GM12878 (cell line): ENCODE results near the gene EEF1A1. TPM values are rescaled to one million over a fixed set of nuclear protein-coding genes. Genes with fewer than 3 reads are reported as not detected.

Experiments
- ATAC-seq: fragments of 200-7000 bp; cut with Tn5 transposase; 3 replicates; pipeline ENCODE4 v1.9.1; 2020; ENCODE audit warnings: mild to moderate bottlenecking, moderate library complexity
- BruUV-seq: library from RNA; stranded (reverse); fragments of 400-500 nt; replicated peaks from 2 replicates; lab custom pipeline; 2021; lab: Mats Ljungman, UMichigan
- CTCF ChIA-PET: fragments of 300-600 bp; sonication (Branson Sonifier 250); formaldehyde crosslinking; extraction: SDS; loops from one replicate; lab custom pipeline; 2021; ENCODE audit warnings: inconsistent platforms; lab: Yijun Ruan, JAX
- POLR2A ChIA-PET: fragments of 350-600 bp; formaldehyde crosslinking; extraction: SDS; loops from one replicate; lab custom pipeline; 2021; ENCODE audit warnings: inconsistent platforms; lab: Charles Lee
- RAD21 ChIA-PET: fragments of 300-600 bp; sonication (Branson Sonifier 250); formaldehyde crosslinking; loops from one replicate; lab custom pipeline; 2023; ENCODE audit warnings: antibody characterized with exemption; ENCODE audit not compliant: unreplicated experiment; lab: Charles Lee
- SMC1A ChIA-PET: fragments of 300-600 bp; sonication (Branson Sonifier 250); formaldehyde crosslinking; loops from one replicate; lab custom pipeline; 2023; ENCODE audit not compliant: unreplicated experiment, uncharacterized antibody; lab: Charles Lee
- DNase-seq: peaks from one replicate; pipeline ENCODE4 v3.0.0-alpha.2; 2011; ENCODE audit warnings: low read depth, low spot score
- FAIRE-seq: peaks from 3 replicates; lab custom pipeline; 2011; peaks lifted over from hg19 to GRCh38; lab: Jason Lieb, UNC
- H2AFZ ChIP-seq: 2 replicates; pipeline ENCODE4 v1.6.0; 2011; ENCODE audit warnings: low read depth, low read length, control low read depth; ENCODE audit not compliant: control insufficient read depth
- H3K27ac ChIP-seq: 2 replicates; pipeline ENCODE4 v1.5.1; 2011; ENCODE audit warnings: control low read depth; ENCODE audit not compliant: control insufficient read depth, insufficient read depth
- H3K27me3 ChIP-seq, 2 experiments: replicated peaks in 1 of 2; 2 replicates each; pipeline versions ENCODE4 v1.6.0 to v1.6.1; 2011; ENCODE audit warnings: low read length in 1 of 2; ENCODE audit not compliant: control insufficient read depth in 2 of 2, insufficient read depth in 2 of 2
- H3K36me3 ChIP-seq, 2 experiments: 2 replicates each; pipeline ENCODE4 v1.5.1; 2011; ENCODE audit warnings: low read length in 1 of 2; ENCODE audit not compliant: control insufficient read depth in 2 of 2, insufficient read depth in 2 of 2
- H3K4me1 ChIP-seq: 2 replicates; pipeline ENCODE4 v1.6.1; 2011; ENCODE audit warnings: mild to moderate bottlenecking, low read length, moderate library complexity, mixed read lengths; ENCODE audit not compliant: control insufficient read depth, insufficient read depth
- H3K4me2 ChIP-seq: 2 replicates; pipeline ENCODE4 v1.6.0; 2011; ENCODE audit warnings: control low read depth; ENCODE audit not compliant: control insufficient read depth, insufficient read depth
- H3K4me3 ChIP-seq: fragments of 200-600 bp; sonication (generic); 2 replicates; pipeline ENCODE4 v1.5.1; 2016
- H3K79me2 ChIP-seq: 2 replicates; pipeline ENCODE4 v1.6.0; 2011; ENCODE audit warnings: low read length; ENCODE audit not compliant: control insufficient read depth, insufficient read depth
- H3K9ac ChIP-seq: 2 replicates; pipeline ENCODE4 v1.8.0; 2011; ENCODE audit warnings: low read length, control low read depth, mixed read lengths; ENCODE audit not compliant: control insufficient read depth, insufficient read depth
- H3K9me3 ChIP-seq: replicated peaks from 3 replicates; pipeline ENCODE4 v1.5.1; 2011; ENCODE audit warnings: mild to moderate bottlenecking, low read length; ENCODE audit not compliant: control insufficient read depth, insufficient read depth
- H4K20me1 ChIP-seq: 2 replicates; pipeline ENCODE4 v1.6.0; 2011; ENCODE audit not compliant: control insufficient read depth, insufficient read depth
- CBX5 ChIP-seq: sonication (generic); IDR thresholded peaks from 2 replicates; pipeline ENCODE4 v1.6.1; 2016; ENCODE audit warnings: low read depth, moderate library complexity, mild to moderate bottlenecking, inconsistent platforms
- RELA ChIP-seq: fragments of 450-650 bp; IDR thresholded peaks from 2 replicates; pipeline ENCODE4 v1.8.0; 2014; ENCODE audit warnings: borderline replicate concordance; ENCODE audit not compliant: partially characterized antibody
- RUNX3 ChIP-seq: IDR thresholded peaks from 2 replicates; pipeline ENCODE4 v1.6.1; 2012; ENCODE audit warnings: low read length, inconsistent platforms
- SREBF2 ChIP-seq: IDR thresholded peaks from 2 replicates; pipeline ENCODE4 v1.6.1; 2012; ENCODE audit warnings: mild to moderate bottlenecking, low read length
- TCF12 ChIP-seq: IDR thresholded peaks from 2 replicates; pipeline ENCODE4 v1.6.1; 2011; ENCODE audit warnings: low read depth, mild to moderate bottlenecking, low read length
- YBX1 ChIP-seq: fragments of 450-650 bp; IDR thresholded peaks from 2 replicates; pipeline ENCODE4 v1.6.1; 2016; ENCODE audit warnings: antibody characterized with exemption
- ZNF274 ChIP-seq: IDR thresholded peaks from one replicate; pipeline ENCODE4 v1.8.0; 2011; ENCODE audit not compliant: insufficient read length, insufficient read depth
- WGBS: methylation state at CpG from one replicate; pipeline ENCODE4 v1.1.6; 2016; ENCODE audit warnings: low lambda C conversion rate; ENCODE audit not compliant: insufficient replicate concordance, insufficient coverage; ENCODE audit errors: missing lambda C conversion rate; 5-methylcytosine and 5-hydroxymethylcytosine counted together
- in situ Hi-C: fragments of 300-500 bp; cut with MboI; formaldehyde crosslinking; loops from 9 replicates; pipeline ENCODE4 v1.14.3; 2018; ENCODE audit warnings: mixed read lengths
- intact Hi-C: fragments of 100-400 bp; cut with micrococcal nuclease; formaldehyde crosslinking; loops from one replicate; pipeline ENCODE4 v1.14.2; 2022; ENCODE audit not compliant: unreplicated experiment
- polyA plus RNA-seq, 11 experiments: library from polyadenylated mRNA; depleted of rRNA in 4 of 11; unstranded in 6 of 11; stranded (reverse) in 5 of 11; fragments of >200 nt; fragmentation: Nextera tagmentation in 4 of 11; fragmentation: Illumina TruSeq in 1 of 11; extraction: Ambion mirVana in 4 of 11; extraction: Trizol in 1 of 11; gene quantifications; 1 replicate in 1 of 11; 2 replicates in 10 of 11; pipeline versions ENCODE4 v1.2.1 to v1.2.3, GENCODE V29; 2011 to 2016; ENCODE audit warnings: inconsistent platforms in 2 of 11, missing spikeins in 2 of 11, low read depth in 1 of 11
- total RNA-seq, 4 experiments: library from RNA; depleted of rRNA in 3 of 4; stranded (reverse); fragments of >200 nt in 3 of 4; fragmentation: Illumina TruSeq in 1 of 4; extraction: Trizol in 1 of 4; gene quantifications; 2 replicates each; pipeline versions ENCODE4 v1.2.1 to v1.2.3, GENCODE V29; 2013 to 2021
- TF ChIP-seq, protein P1 (sequence below): fragments of 450-650 bp; IDR thresholded peaks from 2 replicates; pipeline ENCODE4 v1.6.1; 2017; ENCODE audit warnings: mild to moderate bottlenecking, low read depth, inconsistent platforms; ENCODE audit not compliant: poor library complexity, severe bottlenecking
- TF ChIP-seq, protein P2 (sequence below): IDR thresholded peaks from 2 replicates; pipeline ENCODE4 v1.6.1; 2011; ENCODE audit warnings: mild to moderate bottlenecking, low read depth, low read length, moderate library complexity; ENCODE audit not compliant: insufficient replicate concordance
- TF ChIP-seq, protein P3 (sequence below): IDR thresholded peaks from 2 replicates; pipeline ENCODE4 v1.6.1; 2012; ENCODE audit warnings: low read depth, low read length, improper control_type of control experiment
- TF ChIP-seq, protein P4 (sequence below), 3 experiments: IDR thresholded peaks in 2 of 3; conservative IDR thresholded peaks in 1 of 3; 2 replicates each; pipeline ENCODE4 v1.5.1; 2011; ENCODE audit warnings: low read depth in 3 of 3, low read length in 3 of 3, mild to moderate bottlenecking in 3 of 3, control low read depth in 2 of 3, moderate library complexity in 2 of 3, inconsistent platforms in 1 of 3, mixed read lengths in 1 of 3; ENCODE audit not compliant: control insufficient read depth in 2 of 3, insufficient read depth in 1 of 3; ENCODE audit errors: extremely low read depth in 1 of 3
- TF ChIP-seq, protein P5 (sequence below): fragments of 450-650 bp; formaldehyde crosslinking; IDR thresholded peaks from 2 replicates; pipeline ENCODE4 v1.5.0; 2022; ENCODE audit warnings: mild to moderate bottlenecking, missing genetic modification characterization

EEF1A1 gene
- total and polyA plus RNA-seq, 10 of the 15 experiments (the other 5 are each of a cell fraction or from before 2014, with no cell fraction given) = 4,214 to 18,090 (median 14,132) TPM

DNA sequence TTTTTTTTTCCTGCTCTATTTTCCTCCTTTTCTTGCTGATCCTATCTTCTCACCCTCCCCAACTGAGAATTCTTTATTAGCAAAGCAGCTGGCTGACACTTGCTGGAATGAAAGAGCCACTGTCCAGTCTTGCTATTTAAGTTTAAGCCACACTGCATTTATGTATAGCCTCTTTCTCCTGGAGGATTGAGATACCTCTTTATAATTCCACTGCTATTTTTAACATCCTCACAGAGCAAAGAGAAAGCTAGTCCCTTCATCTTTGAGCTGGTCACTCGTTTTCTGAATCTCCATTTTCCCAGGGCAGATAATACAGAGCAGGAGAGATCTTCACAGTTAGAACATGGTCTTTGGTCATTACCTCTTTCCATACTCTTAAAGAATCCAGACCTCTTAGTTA lies 36.0 kb upstream of the EEF1A1 start:
- no peak for ATAC-seq
- Histone ChIP-seq H3K27me3 (no peaks in the 10 kb centered on the region), H3K27ac (no peak overlapping the region), H3K36me3 (no peaks in the 10 kb centered on the region), H4K20me1 (no peaks in the 10 kb centered on the region), H3K4me2 (no peak overlapping the region), H2AFZ (no peak overlapping the region), H3K4me3 (no peak overlapping the region)
- ChIA-PET CTCF (interaction anchor here (0.7 to 3.0 kb wide), 7 partner anchors 8 to 43 kb away, joined by 3 to 18 read pairs (median 4); no protein-coding TSS in a partner anchor), SMC1A (interaction anchor here (1.0 to 5.3 kb wide), 11 partner anchors 9 to 85 kb away, joined by 3 to 38 read pairs (median 6); partner anchors contain the start of gene EEF1A1), RAD21 (interaction anchor here (1.1 to 4.6 kb wide), 8 partner anchors 8 to 54 kb away, joined by 4 to 42 read pairs (median 9); partner anchors contain the start of gene EEF1A1)
- BruUV-seq = no TSS peak
- intact Hi-C loops = no loop called here
- in situ Hi-C loops = no loop called here
- TF ChIP-seq, protein P1, sequence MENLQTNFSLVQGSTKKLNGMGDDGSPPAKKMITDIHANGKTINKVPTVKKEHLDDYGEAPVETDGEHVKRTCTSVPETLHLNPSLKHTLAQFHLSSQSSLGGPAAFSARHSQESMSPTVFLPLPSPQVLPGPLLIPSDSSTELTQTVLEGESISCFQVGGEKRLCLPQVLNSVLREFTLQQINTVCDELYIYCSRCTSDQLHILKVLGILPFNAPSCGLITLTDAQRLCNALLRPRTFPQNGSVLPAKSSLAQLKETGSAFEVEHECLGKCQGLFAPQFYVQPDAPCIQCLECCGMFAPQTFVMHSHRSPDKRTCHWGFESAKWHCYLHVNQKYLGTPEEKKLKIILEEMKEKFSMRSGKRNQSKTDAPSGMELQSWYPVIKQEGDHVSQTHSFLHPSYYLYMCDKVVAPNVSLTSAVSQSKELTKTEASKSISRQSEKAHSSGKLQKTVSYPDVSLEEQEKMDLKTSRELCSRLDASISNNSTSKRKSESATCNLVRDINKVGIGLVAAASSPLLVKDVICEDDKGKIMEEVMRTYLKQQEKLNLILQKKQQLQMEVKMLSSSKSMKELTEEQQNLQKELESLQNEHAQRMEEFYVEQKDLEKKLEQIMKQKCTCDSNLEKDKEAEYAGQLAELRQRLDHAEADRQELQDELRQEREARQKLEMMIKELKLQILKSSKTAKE = no peak
- TF ChIP-seq RELA (no peak), TCF12 (no peak), CBX5 (no peak), RUNX3 (no peak), YBX1 (no peak), ZNF274 (no peak), SREBF2 (no peak)
- TF ChIP-seq, protein P2, sequence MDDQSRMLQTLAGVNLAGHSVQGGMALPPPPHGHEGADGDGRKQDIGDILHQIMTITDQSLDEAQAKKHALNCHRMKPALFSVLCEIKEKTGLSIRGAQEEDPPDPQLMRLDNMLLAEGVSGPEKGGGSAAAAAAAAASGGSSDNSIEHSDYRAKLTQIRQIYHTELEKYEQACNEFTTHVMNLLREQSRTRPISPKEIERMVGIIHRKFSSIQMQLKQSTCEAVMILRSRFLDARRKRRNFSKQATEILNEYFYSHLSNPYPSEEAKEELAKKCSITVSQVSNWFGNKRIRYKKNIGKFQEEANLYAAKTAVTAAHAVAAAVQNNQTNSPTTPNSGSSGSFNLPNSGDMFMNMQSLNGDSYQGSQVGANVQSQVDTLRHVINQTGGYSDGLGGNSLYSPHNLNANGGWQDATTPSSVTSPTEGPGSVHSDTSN = no peak
- TF ChIP-seq, protein P3, sequence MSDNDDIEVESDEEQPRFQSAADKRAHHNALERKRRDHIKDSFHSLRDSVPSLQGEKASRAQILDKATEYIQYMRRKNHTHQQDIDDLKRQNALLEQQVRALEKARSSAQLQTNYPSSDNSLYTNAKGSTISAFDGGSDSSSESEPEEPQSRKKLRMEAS = no peak
- TF ChIP-seq, protein P4, sequence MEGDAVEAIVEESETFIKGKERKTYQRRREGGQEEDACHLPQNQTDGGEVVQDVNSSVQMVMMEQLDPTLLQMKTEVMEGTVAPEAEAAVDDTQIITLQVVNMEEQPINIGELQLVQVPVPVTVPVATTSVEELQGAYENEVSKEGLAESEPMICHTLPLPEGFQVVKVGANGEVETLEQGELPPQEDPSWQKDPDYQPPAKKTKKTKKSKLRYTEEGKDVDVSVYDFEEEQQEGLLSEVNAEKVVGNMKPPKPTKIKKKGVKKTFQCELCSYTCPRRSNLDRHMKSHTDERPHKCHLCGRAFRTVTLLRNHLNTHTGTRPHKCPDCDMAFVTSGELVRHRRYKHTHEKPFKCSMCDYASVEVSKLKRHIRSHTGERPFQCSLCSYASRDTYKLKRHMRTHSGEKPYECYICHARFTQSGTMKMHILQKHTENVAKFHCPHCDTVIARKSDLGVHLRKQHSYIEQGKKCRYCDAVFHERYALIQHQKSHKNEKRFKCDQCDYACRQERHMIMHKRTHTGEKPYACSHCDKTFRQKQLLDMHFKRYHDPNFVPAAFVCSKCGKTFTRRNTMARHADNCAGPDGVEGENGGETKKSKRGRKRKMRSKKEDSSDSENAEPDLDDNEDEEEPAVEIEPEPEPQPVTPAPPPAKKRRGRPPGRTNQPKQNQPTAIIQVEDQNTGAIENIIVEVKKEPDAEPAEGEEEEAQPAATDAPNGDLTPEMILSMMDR (IDR thresholded peaks at IDR 0.05 in 2 of 3, conservative IDR thresholded peaks at IDR 0.05 in 1 of 3; ENCODE audit: control insufficient read depth in 2 of 3, extremely low read depth in 1 of 3, insufficient read depth in 1 of 3, low read depth in 3 of 3, low read length in 3 of 3) = no peak
- TF ChIP-seq, protein P5, sequence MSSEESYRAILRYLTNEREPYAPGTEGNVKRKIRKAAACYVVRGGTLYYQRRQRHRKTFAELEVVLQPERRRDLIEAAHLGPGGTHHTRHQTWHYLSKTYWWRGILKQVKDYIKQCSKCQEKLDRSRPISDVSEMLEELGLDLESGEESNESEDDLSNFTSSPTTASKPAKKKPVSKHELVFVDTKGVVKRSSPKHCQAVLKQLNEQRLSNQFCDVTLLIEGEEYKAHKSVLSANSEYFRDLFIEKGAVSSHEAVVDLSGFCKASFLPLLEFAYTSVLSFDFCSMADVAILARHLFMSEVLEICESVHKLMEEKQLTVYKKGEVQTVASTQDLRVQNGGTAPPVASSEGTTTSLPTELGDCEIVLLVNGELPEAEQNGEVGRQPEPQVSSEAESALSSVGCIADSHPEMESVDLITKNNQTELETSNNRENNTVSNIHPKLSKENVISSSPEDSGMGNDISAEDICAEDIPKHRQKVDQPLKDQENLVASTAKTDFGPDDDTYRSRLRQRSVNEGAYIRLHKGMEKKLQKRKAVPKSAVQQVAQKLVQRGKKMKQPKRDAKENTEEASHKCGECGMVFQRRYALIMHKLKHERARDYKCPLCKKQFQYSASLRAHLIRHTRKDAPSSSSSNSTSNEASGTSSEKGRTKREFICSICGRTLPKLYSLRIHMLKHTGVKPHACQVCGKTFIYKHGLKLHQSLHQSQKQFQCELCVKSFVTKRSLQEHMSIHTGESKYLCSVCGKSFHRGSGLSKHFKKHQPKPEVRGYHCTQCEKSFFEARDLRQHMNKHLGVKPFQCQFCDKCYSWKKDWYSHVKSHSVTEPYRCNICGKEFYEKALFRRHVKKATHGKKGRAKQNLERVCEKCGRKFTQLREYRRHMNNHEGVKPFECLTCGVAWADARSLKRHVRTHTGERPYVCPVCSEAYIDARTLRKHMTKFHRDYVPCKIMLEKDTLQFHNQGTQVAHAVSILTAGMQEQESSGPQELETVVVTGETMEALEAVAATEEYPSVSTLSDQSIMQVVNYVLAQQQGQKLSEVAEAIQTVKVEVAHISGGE = no peak
- TF ChIP-seq, all 136 proteins: peak for 0
- no peak for FAIRE-seq
- no peaks in the 10 kb centered on the region for H3K9me3 ChIP-seq
- H3K9ac ChIP-seq = no peak overlapping the region
- H3K4me1 ChIP-seq = peaks cover 29% of the 10 kb centered on the region
- POLR2A ChIA-PET = interaction anchor here (0.5 to 4.8 kb wide), 5 partner anchors 9 to 83 kb away, joined by 3 to 48 read pairs (median 4); partner anchors contain the start of gene EEF1A1
- H3K79me2 ChIP-seq = no peaks in the 10 kb centered on the region
- no peak for DNase-seq
- WGBS = 19% methylated on average over 1 of the region's 1 CpG
